ENCODE results near the gene FBXO10. TPM values are rescaled to one million over a fixed set of nuclear protein-coding genes. Genes with fewer than 3 reads are reported as not detected.
"Not testable (repeated sequence)": the region's sequence is repeated elsewhere in the genome, so short reads cannot be mapped to it uniquely, and the experiment has no call there.

Gene FBXO10
- total RNA-seq, 1 experiment from 2014 or later, result 14.0 TPM

DNA sequence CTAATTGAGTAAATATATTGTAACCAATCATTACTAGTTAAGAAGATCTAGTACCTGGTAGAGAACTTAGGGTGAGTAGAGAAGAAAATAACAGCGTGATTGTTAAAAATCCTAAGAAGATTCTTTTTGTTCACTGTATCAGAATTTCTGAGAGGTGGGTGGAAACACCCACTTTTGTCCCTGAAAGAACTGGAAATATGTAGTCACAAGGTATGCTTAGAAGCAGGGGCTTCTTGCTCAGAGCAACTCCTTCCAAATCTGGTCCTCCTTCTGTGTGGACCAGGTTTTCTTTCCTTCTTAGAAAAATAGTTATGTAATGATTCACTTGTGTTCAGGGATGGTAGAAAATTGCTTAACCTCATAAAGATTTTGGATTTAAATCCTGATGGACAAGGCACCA, 28.1 kb upstream of the FBXO10 start (continued):
- no peak for TF ChIP-seq FOXJ3 (CRISPR knock-in tag; IDR thresholded peaks at IDR 0.05; ENCODE audit: borderline replicate concordance)
- TF ChIP-seq SMAD4 (CRISPR knock-in tag; IDR thresholded peaks at IDR 0.05), result no peak
- TF ChIP-seq, protein P1, sequence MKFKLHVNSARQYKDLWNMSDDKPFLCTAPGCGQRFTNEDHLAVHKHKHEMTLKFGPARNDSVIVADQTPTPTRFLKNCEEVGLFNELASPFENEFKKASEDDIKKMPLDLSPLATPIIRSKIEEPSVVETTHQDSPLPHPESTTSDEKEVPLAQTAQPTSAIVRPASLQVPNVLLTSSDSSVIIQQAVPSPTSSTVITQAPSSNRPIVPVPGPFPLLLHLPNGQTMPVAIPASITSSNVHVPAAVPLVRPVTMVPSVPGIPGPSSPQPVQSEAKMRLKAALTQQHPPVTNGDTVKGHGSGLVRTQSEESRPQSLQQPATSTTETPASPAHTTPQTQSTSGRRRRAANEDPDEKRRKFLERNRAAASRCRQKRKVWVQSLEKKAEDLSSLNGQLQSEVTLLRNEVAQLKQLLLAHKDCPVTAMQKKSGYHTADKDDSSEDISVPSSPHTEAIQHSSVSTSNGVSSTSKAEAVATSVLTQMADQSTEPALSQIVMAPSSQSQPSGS (CRISPR knock-in tag; IDR thresholded peaks at IDR 0.05; ENCODE audit: borderline replicate concordance, low read depth), result no peak
- TF ChIP-seq ETV6 (CRISPR knock-in tag; IDR thresholded peaks at IDR 0.05), result no peak
- TF ChIP-seq FOXP1 (CRISPR knock-in tag; IDR thresholded peaks at IDR 0.05; ENCODE audit: borderline replicate concordance), result no peak
- TF ChIP-seq, protein P2, sequence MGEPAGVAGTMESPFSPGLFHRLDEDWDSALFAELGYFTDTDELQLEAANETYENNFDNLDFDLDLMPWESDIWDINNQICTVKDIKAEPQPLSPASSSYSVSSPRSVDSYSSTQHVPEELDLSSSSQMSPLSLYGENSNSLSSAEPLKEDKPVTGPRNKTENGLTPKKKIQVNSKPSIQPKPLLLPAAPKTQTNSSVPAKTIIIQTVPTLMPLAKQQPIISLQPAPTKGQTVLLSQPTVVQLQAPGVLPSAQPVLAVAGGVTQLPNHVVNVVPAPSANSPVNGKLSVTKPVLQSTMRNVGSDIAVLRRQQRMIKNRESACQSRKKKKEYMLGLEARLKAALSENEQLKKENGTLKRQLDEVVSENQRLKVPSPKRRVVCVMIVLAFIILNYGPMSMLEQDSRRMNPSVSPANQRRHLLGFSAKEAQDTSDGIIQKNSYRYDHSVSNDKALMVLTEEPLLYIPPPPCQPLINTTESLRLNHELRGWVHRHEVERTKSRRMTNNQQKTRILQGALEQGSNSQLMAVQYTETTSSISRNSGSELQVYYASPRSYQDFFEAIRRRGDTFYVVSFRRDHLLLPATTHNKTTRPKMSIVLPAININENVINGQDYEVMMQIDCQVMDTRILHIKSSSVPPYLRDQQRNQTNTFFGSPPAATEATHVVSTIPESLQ (CRISPR knock-in tag; IDR thresholded peaks at IDR 0.05), result no peak
- TF ChIP-seq FOXK1 (CRISPR knock-in tag; IDR thresholded peaks at IDR 0.05), result no peak

DNA sequence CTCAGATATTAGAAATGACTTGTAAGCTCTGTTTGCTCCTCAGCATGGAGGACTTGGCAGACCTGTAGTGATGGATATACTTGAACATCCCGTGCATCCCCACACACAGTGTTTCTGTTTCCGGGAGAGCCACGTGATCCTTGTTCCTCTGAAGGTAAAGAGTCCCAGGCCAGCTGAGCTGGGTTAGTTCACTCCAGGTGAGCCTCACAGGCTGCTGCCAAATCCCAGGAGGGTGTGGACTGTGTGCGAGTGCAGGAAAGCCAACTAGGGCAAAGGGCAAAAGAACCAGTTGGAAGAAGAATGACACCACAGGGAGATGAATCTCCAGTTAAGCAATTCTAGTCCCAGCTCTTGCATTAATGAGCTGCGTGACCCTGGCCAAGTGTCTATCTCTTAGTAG, 26.6 kb upstream of the FBXO10 start:
- no peak for TF ChIP-seq ZNF263 (CRISPR knock-in tag; IDR thresholded peaks at IDR 0.05; ENCODE audit: low read depth)
- TF ChIP-seq ZNF671 (CRISPR knock-in tag; IDR thresholded peaks at IDR 0.05), result no peak
- TF ChIP-seq, protein P3, sequence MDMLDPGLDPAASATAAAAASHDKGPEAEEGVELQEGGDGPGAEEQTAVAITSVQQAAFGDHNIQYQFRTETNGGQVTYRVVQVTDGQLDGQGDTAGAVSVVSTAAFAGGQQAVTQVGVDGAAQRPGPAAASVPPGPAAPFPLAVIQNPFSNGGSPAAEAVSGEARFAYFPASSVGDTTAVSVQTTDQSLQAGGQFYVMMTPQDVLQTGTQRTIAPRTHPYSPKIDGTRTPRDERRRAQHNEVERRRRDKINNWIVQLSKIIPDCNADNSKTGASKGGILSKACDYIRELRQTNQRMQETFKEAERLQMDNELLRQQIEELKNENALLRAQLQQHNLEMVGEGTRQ (CRISPR knock-in tag; IDR thresholded peaks at IDR 0.05), result no peak
- TF ChIP-seq, protein P4, sequence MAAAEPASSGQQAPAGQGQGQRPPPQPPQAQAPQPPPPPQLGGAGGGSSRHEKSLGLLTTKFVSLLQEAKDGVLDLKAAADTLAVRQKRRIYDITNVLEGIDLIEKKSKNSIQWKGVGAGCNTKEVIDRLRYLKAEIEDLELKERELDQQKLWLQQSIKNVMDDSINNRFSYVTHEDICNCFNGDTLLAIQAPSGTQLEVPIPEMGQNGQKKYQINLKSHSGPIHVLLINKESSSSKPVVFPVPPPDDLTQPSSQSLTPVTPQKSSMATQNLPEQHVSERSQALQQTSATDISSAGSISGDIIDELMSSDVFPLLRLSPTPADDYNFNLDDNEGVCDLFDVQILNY (CRISPR knock-in tag; IDR thresholded peaks at IDR 0.05), result no peak
- TF ChIP-seq GRHL2 (CRISPR knock-in tag; IDR thresholded peaks at IDR 0.05; ENCODE audit: insufficient replicate concordance, severe bottlenecking), result no peak
- no peak for TF ChIP-seq TCF7 (CRISPR knock-in tag; IDR thresholded peaks at IDR 0.05; ENCODE audit: low read depth)
- no peak for TF ChIP-seq ATF1 (CRISPR knock-in tag; IDR thresholded peaks at IDR 0.05)
- TF ChIP-seq, protein P5, sequence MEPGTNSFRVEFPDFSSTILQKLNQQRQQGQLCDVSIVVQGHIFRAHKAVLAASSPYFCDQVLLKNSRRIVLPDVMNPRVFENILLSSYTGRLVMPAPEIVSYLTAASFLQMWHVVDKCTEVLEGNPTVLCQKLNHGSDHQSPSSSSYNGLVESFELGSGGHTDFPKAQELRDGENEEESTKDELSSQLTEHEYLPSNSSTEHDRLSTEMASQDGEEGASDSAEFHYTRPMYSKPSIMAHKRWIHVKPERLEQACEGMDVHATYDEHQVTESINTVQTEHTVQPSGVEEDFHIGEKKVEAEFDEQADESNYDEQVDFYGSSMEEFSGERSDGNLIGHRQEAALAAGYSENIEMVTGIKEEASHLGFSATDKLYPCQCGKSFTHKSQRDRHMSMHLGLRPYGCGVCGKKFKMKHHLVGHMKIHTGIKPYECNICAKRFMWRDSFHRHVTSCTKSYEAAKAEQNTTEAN (CRISPR knock-in tag; IDR thresholded peaks at IDR 0.05), result no peak
- no peak for TF ChIP-seq NR2C2 (CRISPR knock-in tag; IDR thresholded peaks at IDR 0.05)
- no peak for TF ChIP-seq JAZF1 (CRISPR knock-in tag; IDR thresholded peaks at IDR 0.05)
- no peak for TF ChIP-seq NR3C1 (CRISPR knock-in tag; conservative IDR thresholded peaks at IDR 0.05; ENCODE audit: low read depth)
- TF ChIP-seq TEAD1 (CRISPR knock-in tag; IDR thresholded peaks at IDR 0.05), result no peak
- H3K27me3 Mint-ChIP-seq (ENCODE audit: low read depth), result peaks cover 8% of the 10 kb centered on the region
- H3K4me3 Mint-ChIP-seq, result no peak overlapping the region
- H3K9me3 Mint-ChIP-seq, result no peaks in the 10 kb centered on the region
- no peaks in the 10 kb centered on the region for H3K4me1 Mint-ChIP-seq
- H3K36me3 Mint-ChIP-seq, result no peaks in the 10 kb centered on the region
- DNase-seq (ENCODE audit: low spot score) (no peak), ATAC-seq (no peak)
- POLR2A ChIA-PET, result no interaction called here
- H3K27ac Mint-ChIP-seq, result no peak overlapping the region
- CTCF ChIA-PET, result interaction anchor here (1.2 kb wide), 1 partner anchor 66 kb away, joined by 3 read pairs; no protein-coding TSS in a partner anchor

DNA sequence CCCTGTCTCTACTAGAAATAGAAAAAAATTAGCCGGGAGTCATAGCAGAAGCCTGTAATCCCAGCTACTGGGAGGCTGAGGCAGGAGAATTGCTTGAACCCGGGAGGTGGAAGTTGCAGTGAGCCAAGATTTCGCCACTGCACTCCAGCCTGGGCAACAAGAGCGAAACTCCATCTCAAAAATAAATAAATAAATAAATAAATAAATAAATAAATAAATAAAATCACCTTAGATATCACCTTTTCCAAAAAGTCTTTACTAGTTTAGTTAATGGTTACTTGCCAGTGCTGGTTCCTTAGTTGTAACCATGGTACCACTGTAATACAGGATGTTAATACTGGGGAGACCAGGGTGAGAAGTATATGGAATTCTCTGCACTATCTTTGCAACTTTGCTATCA, 25.9 kb upstream of the FBXO10 start:
- H3K4me3 Mint-ChIP-seq; H3K9me3 Mint-ChIP-seq; DNase-seq (ENCODE audit: low spot score); ATAC-seq; POLR2A ChIA-PET; H3K4me1 Mint-ChIP-seq; H3K27ac Mint-ChIP-seq; H3K27me3 Mint-ChIP-seq (ENCODE audit: low read depth); CTCF ChIA-PET; H3K36me3 Mint-ChIP-seq: not testable (repeated sequence)

Measured in WTC11 (cell line).